MM.1S (cell line): ENCODE data around the gene MAP1LC3B2.

Experiments used
- EZH2 ChIP-seq: fragments of 300-600 bp; sonication (generic); optimal IDR thresholded peaks from 2 replicates; pipeline ENCODE3; 2017; ENCODE audit warnings: low read depth, mild to moderate bottlenecking, antibody characterized with exemption, low read length, mixed read lengths
- EZH2phosphoT487 ChIP-seq: fragments of 300-600 bp; sonication (generic); IDR thresholded peaks from 2 replicates; pipeline ENCODE4 v1.6.1; 2018; ENCODE audit warnings: antibody characterized with exemption, low read length
- TF ChIP-seq, protein P1 (sequence below): fragments of 300-600 bp; sonication (generic); IDR thresholded peaks from 2 replicates; pipeline ENCODE4 v1.5.1; 2016; ENCODE audit warnings: antibody characterized with exemption, low read length, mixed read lengths

DNA sequence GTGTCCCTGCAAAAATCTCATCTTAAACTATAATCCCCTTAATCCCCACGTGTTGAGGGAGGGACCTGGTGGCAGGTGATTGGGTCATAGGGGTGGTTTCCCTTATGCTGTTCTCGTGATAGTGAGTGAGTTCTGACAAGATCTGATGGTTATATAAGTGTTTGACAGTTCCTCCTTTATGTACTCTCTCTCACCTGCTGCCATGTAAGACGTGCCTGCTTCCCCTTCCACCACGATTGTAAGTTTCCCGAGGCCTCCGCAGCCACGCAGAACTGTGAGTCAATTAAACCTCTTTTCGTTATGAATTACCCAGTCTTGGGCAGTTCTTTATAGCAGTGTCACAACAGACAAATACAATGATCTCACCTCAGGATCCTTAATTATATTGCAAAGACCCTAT, 45.2 kb upstream of the MAP1LC3B2 start:
- TF ChIP-seq EZH2 (no peak), EZH2phosphoT487 (no peak)
- TF ChIP-seq, protein P1, sequence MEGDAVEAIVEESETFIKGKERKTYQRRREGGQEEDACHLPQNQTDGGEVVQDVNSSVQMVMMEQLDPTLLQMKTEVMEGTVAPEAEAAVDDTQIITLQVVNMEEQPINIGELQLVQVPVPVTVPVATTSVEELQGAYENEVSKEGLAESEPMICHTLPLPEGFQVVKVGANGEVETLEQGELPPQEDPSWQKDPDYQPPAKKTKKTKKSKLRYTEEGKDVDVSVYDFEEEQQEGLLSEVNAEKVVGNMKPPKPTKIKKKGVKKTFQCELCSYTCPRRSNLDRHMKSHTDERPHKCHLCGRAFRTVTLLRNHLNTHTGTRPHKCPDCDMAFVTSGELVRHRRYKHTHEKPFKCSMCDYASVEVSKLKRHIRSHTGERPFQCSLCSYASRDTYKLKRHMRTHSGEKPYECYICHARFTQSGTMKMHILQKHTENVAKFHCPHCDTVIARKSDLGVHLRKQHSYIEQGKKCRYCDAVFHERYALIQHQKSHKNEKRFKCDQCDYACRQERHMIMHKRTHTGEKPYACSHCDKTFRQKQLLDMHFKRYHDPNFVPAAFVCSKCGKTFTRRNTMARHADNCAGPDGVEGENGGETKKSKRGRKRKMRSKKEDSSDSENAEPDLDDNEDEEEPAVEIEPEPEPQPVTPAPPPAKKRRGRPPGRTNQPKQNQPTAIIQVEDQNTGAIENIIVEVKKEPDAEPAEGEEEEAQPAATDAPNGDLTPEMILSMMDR, result no peak
